OCI-LY1 (cell line): ENCODE results near the gene PAH.

Experiments
- H2AFZ ChIP-seq: fragments of 200-600 bp; sonication (generic), shearing (Covaris generic); 2 replicates; pipeline ENCODE4 v1.6.0; 2014; ENCODE audit warnings: antibody characterized with exemption, mild to moderate bottlenecking, low read length
- H3F3A ChIP-seq: fragments of 200-600 bp; sonication (generic), shearing (Covaris generic); 2 replicates; pipeline ENCODE4 v1.6.0; 2014; ENCODE audit warnings: mild to moderate bottlenecking, antibody characterized with exemption, low read length, moderate library complexity; ENCODE audit not compliant: insufficient read depth
- H3K27ac ChIP-seq: fragments of 200-600 bp; sonication (generic); 2 replicates; pipeline ENCODE4 v1.5.1; 2014; ENCODE audit warnings: low read length, mixed run types, mild to moderate bottlenecking, low read depth; ENCODE audit not compliant: poor library complexity, severe bottlenecking
- H3K27me3 ChIP-seq: fragments of 200-600 bp; sonication (generic); 2 replicates; pipeline ENCODE4 v1.6.0; 2014; ENCODE audit warnings: antibody characterized with exemption, mild to moderate bottlenecking, low read length, moderate library complexity; ENCODE audit not compliant: insufficient read depth
- H3K36me3 ChIP-seq: fragments of 200-600 bp; sonication (generic); 2 replicates; pipeline ENCODE4 v1.6.1; 2014; ENCODE audit warnings: mild to moderate bottlenecking, antibody characterized with exemption, low read length, moderate library complexity, mixed read lengths; ENCODE audit not compliant: insufficient read depth
- H3K4me1 ChIP-seq: fragments of 200-600 bp; sonication (generic); 2 replicates; pipeline ENCODE4 v1.5.1; 2014; ENCODE audit warnings: mild to moderate bottlenecking, low read length, moderate library complexity; ENCODE audit not compliant: insufficient read depth, severe bottlenecking
- H3K4me2 ChIP-seq: fragments of 200-600 bp; sonication (generic), shearing (Covaris generic); 2 replicates; pipeline ENCODE4 v1.6.1; 2014; ENCODE audit warnings: low read length
- H3K4me3 ChIP-seq: fragments of 200-600 bp; sonication (generic); 2 replicates; pipeline ENCODE4 v1.5.1; 2014; ENCODE audit warnings: low read length, low read depth, mild to moderate bottlenecking, mixed read lengths; ENCODE audit not compliant: poor library complexity, severe bottlenecking
- H3K79me2 ChIP-seq: fragments of 200-600 bp; shearing (Covaris generic); 2 replicates; pipeline ENCODE4 v1.6.1; 2016; ENCODE audit warnings: mixed run types, low read length, mixed read lengths; ENCODE audit not compliant: insufficient read depth
- H3K9ac ChIP-seq: fragments of 200-600 bp; sonication (generic), shearing (Covaris generic); 2 replicates; pipeline ENCODE4 v1.6.1; 2014; ENCODE audit warnings: mild to moderate bottlenecking, low read length, mixed read lengths
- H3K9me2 ChIP-seq: fragments of 200-600 bp; sonication (generic), shearing (Covaris generic); 2 replicates; pipeline ENCODE4 v1.6.1; 2014; ENCODE audit warnings: low read depth, mild to moderate bottlenecking, low read length, mixed read lengths
- H3K9me3 ChIP-seq: fragments of 200-600 bp; shearing (Covaris generic); 2 replicates; pipeline ENCODE4 v1.6.1; 2014; ENCODE audit warnings: low read length, mixed read lengths
- H4K20me1 ChIP-seq: fragments of 200-600 bp; sonication (generic), shearing (Covaris generic); 2 replicates; pipeline ENCODE4 v1.6.0; 2016; ENCODE audit warnings: mild to moderate bottlenecking, low read length; ENCODE audit not compliant: insufficient read depth
- EZH2 ChIP-seq: fragments of 200-600 bp; sonication (generic), shearing (Covaris generic); IDR thresholded peaks from 2 replicates; pipeline ENCODE4 v1.8.0; 2017; ENCODE audit warnings: borderline replicate concordance, mixed run types, mild to moderate bottlenecking, antibody characterized with exemption, low read length, moderate library complexity, mixed read lengths
- TF ChIP-seq, protein P1 (sequence below): fragments of 200-600 bp; sonication (generic), shearing (Covaris generic); IDR thresholded peaks from 2 replicates; pipeline ENCODE4 v1.5.1; 2017; ENCODE audit warnings: mild to moderate bottlenecking, antibody characterized with exemption, low read length, moderate library complexity, mixed read lengths

Gene PAH

DNA sequence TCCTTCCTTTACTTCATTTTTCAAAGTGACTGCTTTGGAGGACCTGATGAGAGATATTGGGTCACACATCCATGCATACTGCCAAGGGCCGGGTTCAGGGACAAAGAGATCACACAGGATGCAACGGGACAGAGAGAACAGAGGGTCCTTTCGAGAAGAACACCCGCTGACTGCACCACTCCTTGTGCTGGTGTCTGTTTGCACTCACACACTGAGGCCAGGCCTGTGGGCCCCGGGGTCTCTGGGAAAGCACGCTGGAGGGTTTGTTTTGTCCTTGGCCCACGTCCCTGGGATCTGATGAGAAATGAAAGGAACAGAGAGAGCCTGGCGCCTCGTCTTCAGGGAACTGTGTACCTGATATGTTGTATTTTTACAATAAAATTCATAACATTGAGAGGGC lies 42.2 kb downstream of the PAH start:
- Histone ChIP-seq H4K20me1 (no peaks in the 10 kb centered on the region), H3K9me2 (no peaks in the 10 kb centered on the region), H3K4me2 (no peak overlapping the region), H3K27me3 (no peaks in the 10 kb centered on the region), H2AFZ (no peak overlapping the region), H3K79me2 (no peaks in the 10 kb centered on the region), H3K4me3 (no peak overlapping the region), H3K9ac (no peak overlapping the region), H3K4me1 (no peaks in the 10 kb centered on the region), H3K36me3 (no peaks in the 10 kb centered on the region), H3K9me3 (no peaks in the 10 kb centered on the region), H3F3A (no peaks in the 10 kb centered on the region), H3K27ac (no peak overlapping the region)
- TF ChIP-seq EZH2, result no peak
- TF ChIP-seq, protein P1, sequence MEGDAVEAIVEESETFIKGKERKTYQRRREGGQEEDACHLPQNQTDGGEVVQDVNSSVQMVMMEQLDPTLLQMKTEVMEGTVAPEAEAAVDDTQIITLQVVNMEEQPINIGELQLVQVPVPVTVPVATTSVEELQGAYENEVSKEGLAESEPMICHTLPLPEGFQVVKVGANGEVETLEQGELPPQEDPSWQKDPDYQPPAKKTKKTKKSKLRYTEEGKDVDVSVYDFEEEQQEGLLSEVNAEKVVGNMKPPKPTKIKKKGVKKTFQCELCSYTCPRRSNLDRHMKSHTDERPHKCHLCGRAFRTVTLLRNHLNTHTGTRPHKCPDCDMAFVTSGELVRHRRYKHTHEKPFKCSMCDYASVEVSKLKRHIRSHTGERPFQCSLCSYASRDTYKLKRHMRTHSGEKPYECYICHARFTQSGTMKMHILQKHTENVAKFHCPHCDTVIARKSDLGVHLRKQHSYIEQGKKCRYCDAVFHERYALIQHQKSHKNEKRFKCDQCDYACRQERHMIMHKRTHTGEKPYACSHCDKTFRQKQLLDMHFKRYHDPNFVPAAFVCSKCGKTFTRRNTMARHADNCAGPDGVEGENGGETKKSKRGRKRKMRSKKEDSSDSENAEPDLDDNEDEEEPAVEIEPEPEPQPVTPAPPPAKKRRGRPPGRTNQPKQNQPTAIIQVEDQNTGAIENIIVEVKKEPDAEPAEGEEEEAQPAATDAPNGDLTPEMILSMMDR, result no peak

DNA sequence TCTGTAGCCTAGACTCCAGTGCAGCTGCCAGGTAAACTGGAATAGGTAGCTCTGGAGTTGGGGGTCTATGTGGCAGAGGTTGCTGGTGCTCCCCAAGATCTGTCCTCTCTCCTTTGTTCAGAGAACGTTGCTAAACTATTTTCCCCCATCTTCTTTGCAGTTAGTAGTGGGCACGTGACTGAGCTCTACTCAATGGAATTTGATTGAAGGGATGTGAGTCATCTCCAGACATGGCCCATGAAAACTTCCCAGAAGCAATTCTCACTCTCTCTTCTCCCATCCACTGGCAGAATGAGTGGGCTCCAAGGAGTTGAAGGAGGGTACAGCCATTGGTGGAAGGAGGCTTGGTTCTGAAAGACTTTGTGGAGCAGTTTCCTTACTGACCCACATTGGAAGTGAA lies 44.0 kb downstream of the PAH start:
- TF ChIP-seq, protein P1, result no peak
- no peak for TF ChIP-seq EZH2
- no peaks in the 10 kb centered on the region for H3K4me1 ChIP-seq
- no peaks in the 10 kb centered on the region for H4K20me1 ChIP-seq
- no peak overlapping the region for H3K27ac ChIP-seq
- H3K9ac ChIP-seq, result no peak overlapping the region
- H3K27me3 ChIP-seq, result no peaks in the 10 kb centered on the region
- H3K4me2 ChIP-seq, result no peak overlapping the region
- no peak overlapping the region for H2AFZ ChIP-seq
- H3F3A ChIP-seq, result no peaks in the 10 kb centered on the region
- no peaks in the 10 kb centered on the region for H3K79me2 ChIP-seq
- H3K4me3 ChIP-seq, result no peak overlapping the region
- H3K9me3 ChIP-seq, result no peaks in the 10 kb centered on the region
- no peaks in the 10 kb centered on the region for H3K36me3 ChIP-seq
- H3K9me2 ChIP-seq, result no peaks in the 10 kb centered on the region

DNA sequence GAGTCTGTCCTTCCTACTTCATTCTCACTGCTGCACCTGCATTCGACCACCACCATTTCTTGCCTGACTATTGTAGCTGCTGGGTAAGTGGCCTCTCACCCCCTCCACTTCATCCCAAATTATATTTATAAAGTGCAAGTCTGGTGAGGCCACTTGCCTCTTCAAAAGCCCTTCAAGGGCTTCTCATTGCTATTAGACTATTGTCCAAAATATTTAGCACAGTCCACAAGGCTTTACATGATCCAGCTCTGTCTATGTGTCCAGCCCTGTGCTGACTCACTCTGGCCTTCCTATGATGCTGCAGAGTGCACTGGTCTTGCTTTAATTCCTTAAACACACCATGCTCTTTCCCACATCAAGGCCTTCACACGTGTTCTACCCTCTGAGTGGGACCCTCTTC lies 46.0 kb downstream of the PAH start:
- no peaks in the 10 kb centered on the region for H3K9me2 ChIP-seq
- no peak overlapping the region for H3K27ac ChIP-seq
- no peaks in the 10 kb centered on the region for H3K4me1 ChIP-seq
- H3K4me3 ChIP-seq, result no peak overlapping the region
- H3K9ac ChIP-seq, result no peak overlapping the region
- no peaks in the 10 kb centered on the region for H3K36me3 ChIP-seq
- H3K79me2 ChIP-seq, result no peaks in the 10 kb centered on the region
- TF ChIP-seq EZH2, result no peak
- TF ChIP-seq, protein P1, result no peak
- H3F3A ChIP-seq, result no peaks in the 10 kb centered on the region
- H3K27me3 ChIP-seq, result no peaks in the 10 kb centered on the region
- no peak overlapping the region for H2AFZ ChIP-seq
- no peak overlapping the region for H3K4me2 ChIP-seq
- H3K9me3 ChIP-seq, result no peaks in the 10 kb centered on the region
- no peaks in the 10 kb centered on the region for H4K20me1 ChIP-seq
